ENCODE results near the gene ARRDC5. TPM values are rescaled to one million over a fixed set of nuclear protein-coding genes. Genes with fewer than 3 reads are reported as not detected.

The ARRDC5 gene
- total RNA-seq, 1 donor from 2014 or later: not detected

GRCh38 chr19:4866595-4867424 is 35.9 kb downstream of the ARRDC5 start:
- peak overlapping the region; percentile 87 for H3K4me3 ChIP-seq (ENCODE audit: insufficient read depth, low read depth, low read length)
- peak overlapping the region; percentile 87 for H3K9ac ChIP-seq (ENCODE audit: low read length)
- Mint-ChIP-seq H3K9me3 (ENCODE audit: unreplicated experiment) (no peaks in the 10 kb centered on the region), H3K27ac (ENCODE audit: unreplicated experiment) (peak overlapping the region; percentile 75), H3K4me1 (ENCODE audit: low read depth, unreplicated experiment) (peaks cover 4% of the 10 kb centered on the region), H3K4me3 (ENCODE audit: unreplicated experiment) (peak overlapping the region; percentile 93), H3K27me3 (ENCODE audit: low read depth, unreplicated experiment) (no peaks in the 10 kb centered on the region), H3K36me3 (ENCODE audit: low read depth, unreplicated experiment) (peaks cover 7% of the 10 kb centered on the region)
- peak overlapping the region; percentile 63 for H3K27ac ChIP-seq (ENCODE audit: low read depth, low read length)
- DNase-seq (ENCODE audit: low read depth) (no peak), FAIRE-seq (no peak)
- H3K4me2 ChIP-seq (ENCODE audit: low read length): peak overlapping the region; percentile 97
- no peak overlapping the region for H2AFZ ChIP-seq (ENCODE audit: low read depth, low read length)
- H3K36me3 ChIP-seq (ENCODE audit: insufficient read depth, low read length): peaks cover 2% of the 10 kb centered on the region
- TF ChIP-seq CTCF (IDR thresholded peaks at IDR 0.05; ENCODE audit: insufficient read depth, low read depth, low read length) (no peak), EZH2 (IDR thresholded peaks at IDR 0.05; ENCODE audit: insufficient read depth, low read length) (no peak)
- H3K4me1 ChIP-seq (ENCODE audit: insufficient read depth, low read length): peaks cover 17% of the 10 kb centered on the region
- peaks cover 45% of the 10 kb centered on the region for H4K20me1 ChIP-seq (ENCODE audit: insufficient read depth, low read length)
- H3K79me2 ChIP-seq (ENCODE audit: insufficient read depth, low read length): peaks cover 50% of the 10 kb centered on the region
- H3K27me3 ChIP-seq (ENCODE audit: insufficient read depth, low read length): no peaks in the 10 kb centered on the region
- H3K9me3 ChIP-seq (ENCODE audit: insufficient read depth, low read depth, low read length): no peaks in the 10 kb centered on the region

- Histone ChIP-seq H3K79me2 (ENCODE audit: insufficient read depth, low read length) (peaks cover 49% of the 10 kb centered on the region), H3K27me3 (ENCODE audit: insufficient read depth, low read length) (no peaks in the 10 kb centered on the region), H3K4me1 (ENCODE audit: insufficient read depth, low read length) (peaks cover 1% of the 10 kb centered on the region), H3K27ac (ENCODE audit: low read depth, low read length) (no peak overlapping the region), H4K20me1 (ENCODE audit: insufficient read depth, low read length) (peaks cover 60% of the 10 kb centered on the region), H3K9ac (ENCODE audit: low read length) (no peak overlapping the region), H3K9me3 (ENCODE audit: insufficient read depth, low read depth, low read length) (no peaks in the 10 kb centered on the region), H2AFZ (ENCODE audit: low read depth, low read length) (no peak overlapping the region), H3K4me2 (ENCODE audit: low read length) (no peak overlapping the region), H3K4me3 (ENCODE audit: insufficient read depth, low read depth, low read length) (no peak overlapping the region), H3K36me3 (ENCODE audit: insufficient read depth, low read length) (peaks cover 25% of the 10 kb centered on the region)
- Mint-ChIP-seq H3K9me3 (ENCODE audit: unreplicated experiment) (no peaks in the 10 kb centered on the region), H3K4me3 (ENCODE audit: unreplicated experiment) (no peak overlapping the region), H3K27me3 (ENCODE audit: low read depth, unreplicated experiment) (no peaks in the 10 kb centered on the region), H3K36me3 (ENCODE audit: low read depth, unreplicated experiment) (peaks cover 7% of the 10 kb centered on the region), H3K27ac (ENCODE audit: unreplicated experiment) (no peak overlapping the region), H3K4me1 (ENCODE audit: low read depth, unreplicated experiment) (peaks cover 2% of the 10 kb centered on the region)
- no peak for TF ChIP-seq EZH2 (IDR thresholded peaks at IDR 0.05; ENCODE audit: insufficient read depth, low read length)
- TF ChIP-seq CTCF (IDR thresholded peaks at IDR 0.05; ENCODE audit: insufficient read depth, low read depth, low read length): no peak
- FAIRE-seq (no peak), DNase-seq (ENCODE audit: low read depth) (no peak)
These were observed 41.5 kb downstream of the ARRDC5 start for GRCh38 chr19:4861147-4861546.

GRCh38 chr19:4859697-4860096 is 43.0 kb downstream of the ARRDC5 start:
- FAIRE-seq: no peak
- Histone ChIP-seq H3K36me3 (ENCODE audit: insufficient read depth, low read length) (peaks cover 26% of the 10 kb centered on the region), H4K20me1 (ENCODE audit: insufficient read depth, low read length) (peaks cover 53% of the 10 kb centered on the region)

More at GRCh38 chr19:4859697-4860096, 43.0 kb downstream of the ARRDC5 start:
- H3K27ac ChIP-seq (ENCODE audit: low read depth, low read length): no peak overlapping the region
- no peaks in the 10 kb centered on the region for H3K27me3 ChIP-seq (ENCODE audit: insufficient read depth, low read length)
- no peak overlapping the region for H2AFZ ChIP-seq (ENCODE audit: low read depth, low read length)
- no peak overlapping the region for H3K4me3 ChIP-seq (ENCODE audit: insufficient read depth, low read depth, low read length)
- no peak overlapping the region for H3K9ac ChIP-seq (ENCODE audit: low read length)
- Mint-ChIP-seq H3K4me1 (ENCODE audit: low read depth, unreplicated experiment) (peaks cover 2% of the 10 kb centered on the region), H3K4me3 (ENCODE audit: unreplicated experiment) (no peak overlapping the region), H3K27ac (ENCODE audit: unreplicated experiment) (no peak overlapping the region), H3K9me3 (ENCODE audit: unreplicated experiment) (no peaks in the 10 kb centered on the region), H3K27me3 (ENCODE audit: low read depth, unreplicated experiment) (no peaks in the 10 kb centered on the region), H3K36me3 (ENCODE audit: low read depth, unreplicated experiment) (peaks cover 10% of the 10 kb centered on the region)
- H3K4me1 ChIP-seq (ENCODE audit: insufficient read depth, low read length): no peaks in the 10 kb centered on the region
- H3K4me2 ChIP-seq (ENCODE audit: low read length): no peak overlapping the region
- peaks cover 36% of the 10 kb centered on the region for H3K79me2 ChIP-seq (ENCODE audit: insufficient read depth, low read length)
- H3K9me3 ChIP-seq (ENCODE audit: insufficient read depth, low read depth, low read length): no peaks in the 10 kb centered on the region
- TF ChIP-seq EZH2 (IDR thresholded peaks at IDR 0.05; ENCODE audit: insufficient read depth, low read length) (no peak), CTCF (IDR thresholded peaks at IDR 0.05; ENCODE audit: insufficient read depth, low read depth, low read length) (no peak)
- no peak for DNase-seq (ENCODE audit: low read depth)

All from astrocyte (in vitro differentiated cells and primary cell).